Nephron (organoid): ENCODE measurements around the gene EGFR.
A peak's percentile ranks its signal among the peaks of the same experiment; 100 is the strongest.

ENCODE experiments used
- H3K27ac Mint-ChIP-seq, 3 experiments: 2 replicates each; pipeline ENCODE4 v1.8.0; 2020; ENCODE audit warnings: mixed read lengths in 3 of 3, mild to moderate bottlenecking in 2 of 3, moderate library complexity in 1 of 3
- H3K27me3 Mint-ChIP-seq: 2 replicates; pipeline ENCODE4 v1.8.0; 2021; ENCODE audit warnings: low read depth, mild to moderate bottlenecking, moderate library complexity, mixed read lengths
- H3K36me3 Mint-ChIP-seq: 2 replicates; pipeline ENCODE4 v1.8.0; 2020; ENCODE audit warnings: low read depth, mixed read lengths
- H3K4me1 Mint-ChIP-seq: 2 replicates; pipeline ENCODE4 v1.8.0; 2020; ENCODE audit warnings: mixed read lengths
- H3K4me3 Mint-ChIP-seq, 3 experiments: 2 replicates each; pipeline ENCODE4 v1.8.0; 2020; ENCODE audit warnings: mild to moderate bottlenecking in 3 of 3, mixed read lengths in 3 of 3, moderate library complexity in 2 of 3
- H3K9me3 Mint-ChIP-seq: 2 replicates; pipeline ENCODE4 v1.8.0; 2020; ENCODE audit warnings: mixed read lengths
- CTCF ChIP-seq, 3 experiments: fragments of 200-600 bp; sonication (generic); IDR thresholded peaks; one replicate each; pipeline ENCODE4 v1.5.0; 2021; ENCODE audit warnings: antibody characterized with exemption in 3 of 3; ENCODE audit not compliant: unreplicated experiment in 3 of 3

The EGFR gene

DNA sequence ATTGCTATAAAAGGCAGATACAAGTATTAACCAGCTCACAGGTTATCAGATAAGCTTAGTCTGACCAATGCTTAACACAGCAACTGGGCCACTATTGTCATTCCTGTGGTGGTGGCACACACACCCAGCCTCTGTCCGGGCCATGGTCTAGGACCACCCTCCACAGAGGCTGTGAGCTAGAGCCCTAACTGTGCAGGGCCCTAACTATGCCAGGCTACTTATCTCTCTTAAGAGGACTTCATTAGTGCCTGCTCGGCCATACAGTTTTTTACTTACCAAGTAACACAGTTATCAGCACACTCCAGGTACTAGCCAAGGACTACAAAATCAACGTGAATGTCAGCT is 2.1 kb upstream of the EGFR start:
- Mint-ChIP-seq H3K9me3 (peaks cover 8% of the 10 kb centered on the region), H3K36me3 (no peaks in the 10 kb centered on the region), H3K27ac (peak overlapping the region in 1 of 3 experiments; percentile 18), H3K4me1 (peaks cover 23% of the 10 kb centered on the region), H3K27me3 (peaks cover 55% of the 10 kb centered on the region), H3K4me3 (peak overlapping the region in 2 of 3 experiments; percentile 14 to 84)
- no peak for TF ChIP-seq CTCF (IDR thresholded peaks at IDR 0.05; ENCODE audit: unreplicated experiment in 3 of 3)

DNA sequence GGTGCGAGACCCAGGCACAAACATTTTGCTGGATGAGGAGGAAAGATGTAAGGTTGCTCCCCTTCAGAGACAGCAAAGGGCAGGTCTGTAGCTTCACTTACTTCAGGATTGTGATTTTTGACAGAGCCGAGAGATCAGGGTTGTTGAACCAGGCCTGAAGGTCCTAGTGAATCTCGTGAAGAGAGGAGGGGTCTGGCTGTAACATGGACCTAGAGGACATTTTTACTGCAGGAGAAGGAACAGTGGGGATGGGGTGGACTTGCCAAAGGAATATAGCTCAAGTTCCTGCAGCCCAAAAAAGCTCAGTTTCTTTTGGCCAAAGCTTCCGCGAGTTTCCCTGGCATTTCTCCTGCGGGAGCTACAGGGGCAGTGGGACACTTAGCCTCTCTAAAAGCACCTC is 976 bp upstream of the EGFR start:
- H3K27ac Mint-ChIP-seq: peak overlapping the region; percentile 48 to 73 (median 59)
- TF ChIP-seq CTCF (IDR thresholded peaks at IDR 0.05; ENCODE audit: unreplicated experiment in 3 of 3): no peak
- peaks cover 3% of the 10 kb centered on the region for H3K9me3 Mint-ChIP-seq
- no peaks in the 10 kb centered on the region for H3K36me3 Mint-ChIP-seq
- peaks cover 32% of the 10 kb centered on the region for H3K4me1 Mint-ChIP-seq
- peaks cover 56% of the 10 kb centered on the region for H3K27me3 Mint-ChIP-seq
- peak overlapping the region; percentile 71 to 84 (median 82) for H3K4me3 Mint-ChIP-seq

DNA sequence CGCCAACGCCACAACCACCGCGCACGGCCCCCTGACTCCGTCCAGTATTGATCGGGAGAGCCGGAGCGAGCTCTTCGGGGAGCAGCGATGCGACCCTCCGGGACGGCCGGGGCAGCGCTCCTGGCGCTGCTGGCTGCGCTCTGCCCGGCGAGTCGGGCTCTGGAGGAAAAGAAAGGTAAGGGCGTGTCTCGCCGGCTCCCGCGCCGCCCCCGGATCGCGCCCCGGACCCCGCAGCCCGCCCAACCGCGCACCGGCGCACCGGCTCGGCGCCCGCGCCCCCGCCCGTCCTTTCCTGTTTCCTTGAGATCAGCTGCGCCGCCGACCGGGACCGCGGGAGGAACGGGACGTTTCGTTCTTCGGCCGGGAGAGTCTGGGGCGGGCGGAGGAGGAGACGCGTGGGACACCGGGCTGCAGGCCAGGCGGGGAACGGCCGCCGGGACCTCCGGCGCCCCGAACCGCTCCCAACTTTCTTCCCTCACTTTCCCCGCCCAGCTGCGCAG is 424 bp downstream of the EGFR start:
- Mint-ChIP-seq H3K4me3 (peak overlapping the region; percentile 71 to 80 (median 79)), H3K36me3 (no peaks in the 10 kb centered on the region), H3K27me3 (peaks cover 59% of the 10 kb centered on the region), H3K4me1 (peaks cover 40% of the 10 kb centered on the region), H3K27ac (no peak overlapping the region), H3K9me3 (no peaks in the 10 kb centered on the region)
- no peak for TF ChIP-seq CTCF (IDR thresholded peaks at IDR 0.05; ENCODE audit: unreplicated experiment in 3 of 3)

DNA sequence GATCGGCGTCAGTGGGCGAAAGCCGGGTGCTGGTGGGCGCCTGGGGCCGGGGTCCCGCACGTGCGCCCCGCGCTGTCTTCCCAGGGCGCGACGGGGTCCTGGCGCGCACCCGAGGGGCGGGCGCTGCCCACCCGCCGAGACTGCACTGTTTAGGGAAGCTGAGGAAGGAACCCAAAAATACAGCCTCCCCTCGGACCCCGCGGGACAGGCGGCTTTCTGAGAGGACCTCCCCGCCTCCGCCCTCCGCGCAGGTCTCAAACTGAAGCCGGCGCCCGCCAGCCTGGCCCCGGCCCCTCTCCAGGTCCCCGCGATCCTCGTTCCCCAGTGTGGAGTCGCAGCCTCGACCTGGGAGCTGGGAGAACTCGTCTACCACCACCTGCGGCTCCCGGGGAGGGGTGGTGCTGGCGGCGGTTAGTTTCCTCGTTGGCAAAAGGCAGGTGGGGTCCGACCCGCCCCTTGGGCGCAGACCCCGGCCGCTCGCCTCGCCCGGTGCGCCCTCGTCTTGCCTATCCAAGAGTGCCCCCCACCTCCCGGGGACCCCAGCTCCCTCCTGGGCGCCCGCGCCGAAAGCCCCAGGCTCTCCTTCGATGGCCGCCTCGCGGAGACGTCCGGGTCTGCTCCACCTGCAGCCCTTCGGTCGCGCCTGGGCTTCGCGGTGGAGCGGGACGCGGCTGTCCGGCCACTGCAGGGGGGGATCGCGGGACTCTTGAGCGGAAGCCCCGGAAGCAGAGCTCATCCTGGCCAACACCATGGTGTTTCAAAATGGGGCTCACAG is 1.1 kb downstream of the EGFR start:
- no peaks in the 10 kb centered on the region for H3K36me3 Mint-ChIP-seq
- peak in 2 of 3 experiments; percentile 10 to 12 for TF ChIP-seq CTCF (IDR thresholded peaks at IDR 0.05; ENCODE audit: unreplicated experiment in 3 of 3)
- H3K27ac Mint-ChIP-seq: peak overlapping the region in 1 of 3 experiments; percentile 58
- H3K4me1 Mint-ChIP-seq: peaks cover 41% of the 10 kb centered on the region
- H3K4me3 Mint-ChIP-seq: peak overlapping the region; percentile 71 to 84 (median 77)
- H3K27me3 Mint-ChIP-seq: peaks cover 62% of the 10 kb centered on the region
- H3K9me3 Mint-ChIP-seq: no peaks in the 10 kb centered on the region

DNA sequence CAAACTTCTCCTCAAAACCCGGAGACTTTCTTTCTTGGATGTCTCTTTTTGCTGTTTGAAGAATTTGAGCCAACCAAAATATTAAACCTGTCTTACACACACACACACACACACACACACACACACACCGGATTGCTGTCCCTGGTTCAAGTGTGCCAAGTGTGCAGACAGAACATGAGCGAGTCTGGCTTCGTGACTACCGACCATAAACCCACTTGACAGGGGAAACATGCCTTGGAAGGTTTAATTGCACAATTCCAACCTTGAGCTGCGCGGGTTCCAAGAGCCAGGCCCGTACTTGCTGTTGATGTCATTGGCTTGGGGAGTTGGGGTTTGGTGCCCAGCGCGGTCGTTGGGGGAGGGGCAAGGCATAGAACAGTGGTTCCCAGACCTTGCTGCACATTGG is 1.7 kb downstream of the EGFR start:
- Mint-ChIP-seq H3K4me3 (peak overlapping the region; percentile 71 to 84 (median 77)), H3K27ac (peak overlapping the region; percentile 0 to 58 (median 40)), H3K4me1 (peaks cover 41% of the 10 kb centered on the region), H3K9me3 (no peaks in the 10 kb centered on the region), H3K27me3 (peaks cover 56% of the 10 kb centered on the region), H3K36me3 (no peaks in the 10 kb centered on the region)
- TF ChIP-seq CTCF (IDR thresholded peaks at IDR 0.05; ENCODE audit: unreplicated experiment in 3 of 3): no peak

DNA sequence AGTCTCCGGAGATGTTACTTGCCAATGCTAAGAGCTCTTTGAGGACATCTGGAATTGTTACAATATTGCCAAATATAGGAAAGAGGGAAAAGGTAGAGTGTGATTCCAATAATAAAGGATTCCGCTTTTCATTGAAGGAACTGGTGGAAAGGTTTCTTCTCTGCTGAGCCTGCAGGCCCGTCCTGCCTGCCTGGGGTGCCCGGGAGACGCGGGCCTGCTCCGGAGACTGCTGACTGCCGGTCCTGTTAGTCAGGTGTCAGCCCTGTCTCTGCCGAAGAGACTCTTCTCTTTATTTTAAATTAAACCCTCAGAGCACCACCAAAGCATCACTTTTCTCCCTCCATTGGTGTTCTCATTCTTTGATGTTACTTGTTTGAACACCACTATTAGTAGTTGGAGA is 2.2 kb downstream of the EGFR start:
- H3K36me3 Mint-ChIP-seq: no peaks in the 10 kb centered on the region
- peak overlapping the region; percentile 71 to 84 (median 77) for H3K4me3 Mint-ChIP-seq
- H3K27me3 Mint-ChIP-seq: peaks cover 50% of the 10 kb centered on the region
- H3K27ac Mint-ChIP-seq: peak overlapping the region; percentile 0 to 45 (median 28)
- peaks cover 39% of the 10 kb centered on the region for H3K4me1 Mint-ChIP-seq
- H3K9me3 Mint-ChIP-seq: no peaks in the 10 kb centered on the region
- no peak for TF ChIP-seq CTCF (IDR thresholded peaks at IDR 0.05; ENCODE audit: unreplicated experiment in 3 of 3)
